A549 (cell line): Measurements from ENCODE around the gene MUC5B.

ENCODE experiments used
- CBX8 ChIP-seq: fragments of 200-600 bp; sonication (generic); IDR thresholded peaks from 2 replicates; pipeline ENCODE4 v1.6.1; 2016
- CTCF ChIP-seq: fragments of >200 bp; sonication (Bioruptor Twin); formaldehyde crosslinking; IDR thresholded peaks from 3 replicates; pipeline ENCODE4 v1.5.1; 2016
- E2F6 ChIP-seq: IDR thresholded peaks from 2 replicates; pipeline ENCODE4 v1.6.1; 2012; ENCODE audit warnings: low read depth, borderline replicate concordance
- EP300 ChIP-seq, 2 experiments: fragments of >200 bp; sonication (Bioruptor Twin); formaldehyde crosslinking; IDR thresholded peaks; 2 replicates in 1 of 2; 3 replicates in 1 of 2; pipeline ENCODE4 v1.6.1; 2016 to 2017
- HOXA7 ChIP-seq: fragments of 250-450 bp; sonication (Bioruptor Pico); IDR thresholded peaks from 2 replicates; pipeline ENCODE4 v1.5.0; 2020; ENCODE audit warnings: mild to moderate bottlenecking, moderate library complexity
- MAX ChIP-seq: IDR thresholded peaks from 2 replicates; pipeline ENCODE4 v1.6.1; 2012
- NPAS2 ChIP-seq: fragments of 250-450 bp; sonication (Bioruptor Pico); IDR thresholded peaks from 2 replicates; pipeline ENCODE4 v1.8.0; 2022; ENCODE audit warnings: mild to moderate bottlenecking, moderate library complexity, borderline replicate concordance
- PBX3 ChIP-seq: IDR thresholded peaks from 2 replicates; pipeline ENCODE4 v1.6.1; 2012
- POLR2A ChIP-seq: IDR thresholded peaks from 2 replicates; pipeline ENCODE4 v1.6.1; 2012; ENCODE audit warnings: mild to moderate bottlenecking, low read length
- RAD21 ChIP-seq, 2 experiments: fragments of >200 bp in 1 of 2; sonication (Bioruptor Twin) in 1 of 2; formaldehyde crosslinking in 1 of 2; IDR thresholded peaks in 1 of 2; conservative IDR thresholded peaks in 1 of 2; 2 replicates in 1 of 2; 3 replicates in 1 of 2; pipeline ENCODE4 v1.6.1; 2012 to 2018; ENCODE audit warnings: inconsistent platforms in 1 of 2
- SMC3 ChIP-seq: fragments of >200 bp; sonication (Bioruptor Twin); formaldehyde crosslinking; IDR thresholded peaks from 3 replicates; pipeline ENCODE4 v1.6.1; 2018; ENCODE audit warnings: inconsistent platforms
- ZFP36 ChIP-seq: fragments of 450-650 bp; IDR thresholded peaks from 2 replicates; pipeline ENCODE4 v1.6.1; 2014; ENCODE audit warnings: borderline replicate concordance; ENCODE audit not compliant: partially characterized antibody

- TF ChIP-seq PBX3 (no peak), CTCF (no peak), RAD21 (conservative IDR thresholded peaks at IDR 0.05 in 1 of 2, IDR thresholded peaks at IDR 0.05 in 1 of 2) (no peak), CBX8 (no peak), POLR2A (no peak), SMC3 (no peak), EP300 (IDR thresholded peaks at IDR 0.05) (no peak), MAX (no peak), HOXA7 (CRISPR knock-in tag) (no peak), NPAS2 (CRISPR knock-in tag) (no peak), ZFP36 (no peak), E2F6 (no peak)
Measured at GRCh38 chr11:1288426-1289151, 65.7 kb downstream of the MUC5B start.
